Measurements from ENCODE around the gene ERN1. TPM values are rescaled to one million over a fixed set of nuclear protein-coding genes. Genes with fewer than 3 reads are reported as not detected.

Gene ERN1
- total RNA-seq, 1 experiment from 2014 or later = 13.5 TPM

DNA sequence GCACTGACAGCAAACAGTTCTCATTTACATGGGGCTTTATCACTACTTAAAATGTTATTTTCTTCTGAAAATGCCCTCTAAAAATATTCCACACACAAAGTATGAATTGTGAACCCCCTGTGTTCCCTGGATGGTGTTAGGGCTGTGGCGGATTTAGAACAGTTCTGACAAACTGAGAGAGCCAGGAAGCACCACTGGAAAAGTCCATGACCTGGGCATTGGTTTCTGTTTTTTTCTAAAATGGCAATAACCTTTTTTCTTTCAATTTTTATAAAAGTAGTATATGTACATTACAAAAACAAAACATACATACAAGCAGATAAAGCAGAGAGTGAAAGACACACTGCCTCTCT lies 21.0 kb upstream of the ERN1 start:
- Histone ChIP-seq H3K9me2 (replicated peaks; ENCODE audit: low read length) (no peaks in the 10 kb centered on the region), H3K4me3 (ENCODE audit: low read length) (no peak overlapping the region), H3K9me3 (ENCODE audit: low read length) (no peaks in the 10 kb centered on the region), H4K20me1 (ENCODE audit: low read length) (0 out of 2 replicates have a peak, but pooled peaks cover 4% of the 10 kb centered on the region), H3K79me2 (ENCODE audit: low read length) (peaks cover 10% of the 10 kb centered on the region), H3K9ac (ENCODE audit: low read length) (no peak overlapping the region), H3K27me3 (ENCODE audit: low read length) (no peaks in the 10 kb centered on the region), H3F3A (ENCODE audit: low read length, unreplicated experiment) (peaks cover 30% of the 10 kb centered on the region), H3K27ac (ENCODE audit: low read length) (no peak overlapping the region), H2AFZ (ENCODE audit: low read length) (no peak overlapping the region), H3K4me2 (ENCODE audit: low read length) (no peak overlapping the region), H3K36me3 (ENCODE audit: low read depth, low read length) (peaks cover 15% of the 10 kb centered on the region), H3K4me1 (ENCODE audit: insufficient read depth, low read length) (peaks cover 10% of the 10 kb centered on the region)
- CTCF ChIA-PET = no interaction called here
- DNase-seq (no peak), ATAC-seq (no peak)
- BruUV-seq (replicated peaks) = no TSS peak
- TF ChIP-seq, protein P1, sequence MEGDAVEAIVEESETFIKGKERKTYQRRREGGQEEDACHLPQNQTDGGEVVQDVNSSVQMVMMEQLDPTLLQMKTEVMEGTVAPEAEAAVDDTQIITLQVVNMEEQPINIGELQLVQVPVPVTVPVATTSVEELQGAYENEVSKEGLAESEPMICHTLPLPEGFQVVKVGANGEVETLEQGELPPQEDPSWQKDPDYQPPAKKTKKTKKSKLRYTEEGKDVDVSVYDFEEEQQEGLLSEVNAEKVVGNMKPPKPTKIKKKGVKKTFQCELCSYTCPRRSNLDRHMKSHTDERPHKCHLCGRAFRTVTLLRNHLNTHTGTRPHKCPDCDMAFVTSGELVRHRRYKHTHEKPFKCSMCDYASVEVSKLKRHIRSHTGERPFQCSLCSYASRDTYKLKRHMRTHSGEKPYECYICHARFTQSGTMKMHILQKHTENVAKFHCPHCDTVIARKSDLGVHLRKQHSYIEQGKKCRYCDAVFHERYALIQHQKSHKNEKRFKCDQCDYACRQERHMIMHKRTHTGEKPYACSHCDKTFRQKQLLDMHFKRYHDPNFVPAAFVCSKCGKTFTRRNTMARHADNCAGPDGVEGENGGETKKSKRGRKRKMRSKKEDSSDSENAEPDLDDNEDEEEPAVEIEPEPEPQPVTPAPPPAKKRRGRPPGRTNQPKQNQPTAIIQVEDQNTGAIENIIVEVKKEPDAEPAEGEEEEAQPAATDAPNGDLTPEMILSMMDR (conservative IDR thresholded peaks at IDR 0.05; ENCODE audit: low read depth, low read length) = no peak
- TF ChIP-seq EZH2phosphoT487 (IDR thresholded peaks at IDR 0.05; ENCODE audit: borderline replicate concordance, low read length) (no peak), EZH2 (IDR thresholded peaks at IDR 0.05; ENCODE audit: low read length, unreplicated experiment) (no peak)
- intact Hi-C loops (cut with micrococcal nuclease) = no loop called here
- POLR2A ChIA-PET (ENCODE audit: unreplicated experiment) = no interaction called here

DNA sequence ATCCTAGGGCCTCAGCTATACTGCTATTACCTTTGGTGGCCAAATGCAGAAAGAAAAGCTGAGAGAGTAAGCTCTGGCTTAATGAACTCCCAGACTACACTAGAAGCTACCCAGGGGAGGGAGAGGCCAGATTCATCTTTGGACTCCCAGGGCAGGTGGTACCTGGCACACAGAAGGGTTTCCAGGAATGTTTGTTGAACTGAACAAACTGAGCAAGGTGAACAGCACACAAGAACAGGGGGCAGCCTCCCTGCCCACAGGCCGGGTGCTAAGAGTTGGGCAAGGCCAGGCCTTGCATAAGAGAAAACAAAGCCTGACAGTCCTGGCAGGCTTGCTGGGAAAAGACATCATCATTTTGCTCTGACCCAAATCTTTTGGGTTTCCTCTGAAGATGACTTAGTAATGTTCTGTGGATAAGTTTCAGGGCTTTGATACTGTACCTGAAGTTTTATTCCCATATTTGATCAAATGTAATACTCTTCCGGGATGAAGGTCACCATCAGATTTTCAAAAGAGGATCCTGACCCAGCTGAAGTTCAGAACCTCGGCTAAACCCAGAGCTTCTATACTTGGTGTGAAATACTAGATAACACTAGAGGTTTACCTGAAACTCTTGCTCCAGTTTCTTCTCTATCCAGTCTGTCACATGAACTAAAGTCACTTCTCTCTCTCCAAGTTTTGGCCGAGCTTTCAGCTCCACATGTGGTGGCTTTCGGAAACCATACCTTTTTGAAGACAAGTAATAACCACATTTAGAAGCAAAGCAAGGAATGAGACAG lies 20.5 kb upstream of the ERN1 start:
- no peak for ATAC-seq
- Histone ChIP-seq H3K9ac (ENCODE audit: low read length) (no peak overlapping the region), H3K27ac (ENCODE audit: low read length) (no peak overlapping the region), H3K9me2 (replicated peaks; ENCODE audit: low read length) (no peaks in the 10 kb centered on the region), H3K4me1 (ENCODE audit: insufficient read depth, low read length) (peaks cover 9% of the 10 kb centered on the region), H3K27me3 (ENCODE audit: low read length) (no peaks in the 10 kb centered on the region), H3K79me2 (ENCODE audit: low read length) (peaks cover 13% of the 10 kb centered on the region), H2AFZ (ENCODE audit: low read length) (no peak overlapping the region), H3K9me3 (ENCODE audit: low read length) (no peaks in the 10 kb centered on the region), H3F3A (ENCODE audit: low read length, unreplicated experiment) (peaks cover 30% of the 10 kb centered on the region), H3K4me3 (ENCODE audit: low read length) (no peak overlapping the region), H3K4me2 (ENCODE audit: low read length) (no peak overlapping the region), H4K20me1 (ENCODE audit: low read length) (0 out of 2 replicates have a peak, but pooled peaks cover 4% of the 10 kb centered on the region), H3K36me3 (ENCODE audit: low read depth, low read length) (peaks cover 17% of the 10 kb centered on the region)
- intact Hi-C loops (cut with micrococcal nuclease) = no loop called here
- no peak for DNase-seq
- ChIA-PET CTCF (interaction anchor here (2.6 kb wide), 1 partner anchor 131 kb away, joined by 29 read pairs; no protein-coding TSS in a partner anchor), POLR2A (ENCODE audit: unreplicated experiment) (interaction anchor here (0.6 kb wide), 1 partner anchor 94 kb away, joined by 3 read pairs; no protein-coding TSS in a partner anchor)
- BruUV-seq (replicated peaks) = no TSS peak
- TF ChIP-seq, protein P1 (conservative IDR thresholded peaks at IDR 0.05; ENCODE audit: low read depth, low read length) = no peak
- TF ChIP-seq EZH2phosphoT487 (IDR thresholded peaks at IDR 0.05; ENCODE audit: borderline replicate concordance, low read length) = no peak
- no peak for TF ChIP-seq EZH2 (IDR thresholded peaks at IDR 0.05; ENCODE audit: low read length, unreplicated experiment)

DNA sequence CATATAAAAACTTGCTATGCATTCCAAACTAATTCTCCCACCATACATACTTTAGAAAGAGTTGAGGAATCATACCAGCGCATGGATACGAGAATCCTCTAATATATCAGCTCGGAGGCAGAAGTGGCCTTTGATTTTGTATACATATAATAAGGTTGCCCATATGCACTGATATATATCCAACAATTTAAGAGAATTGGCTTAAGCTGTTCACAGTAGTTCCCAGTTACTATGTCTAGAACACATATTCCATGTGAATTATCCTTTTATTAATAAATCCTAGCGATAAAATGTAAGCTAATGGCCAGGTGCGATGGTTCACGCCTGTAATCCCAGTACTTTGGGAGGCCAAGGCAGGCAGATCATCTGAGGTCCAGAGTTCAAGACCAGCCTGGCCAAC lies 19.3 kb upstream of the ERN1 start:
- no peaks in the 10 kb centered on the region for H3K27me3 ChIP-seq (ENCODE audit: low read length)
- H3K4me1 ChIP-seq (ENCODE audit: insufficient read depth, low read length) = peaks cover 15% of the 10 kb centered on the region
- H3K9me3 ChIP-seq (ENCODE audit: low read length) = no peaks in the 10 kb centered on the region
- no peaks in the 10 kb centered on the region for H3K9me2 ChIP-seq (replicated peaks; ENCODE audit: low read length)
- TF ChIP-seq, protein P1 (conservative IDR thresholded peaks at IDR 0.05; ENCODE audit: low read depth, low read length) = no peak
- no peak for TF ChIP-seq EZH2 (IDR thresholded peaks at IDR 0.05; ENCODE audit: low read length, unreplicated experiment)
- TF ChIP-seq EZH2phosphoT487 (IDR thresholded peaks at IDR 0.05; ENCODE audit: borderline replicate concordance, low read length) = no peak
- H3K4me2 ChIP-seq (ENCODE audit: low read length) = no peak overlapping the region
- DNase-seq (no peak), ATAC-seq (no peak)
- H3K27ac ChIP-seq (ENCODE audit: low read length) = no peak overlapping the region
- no peak overlapping the region for H3K4me3 ChIP-seq (ENCODE audit: low read length)
- H3K36me3 ChIP-seq (ENCODE audit: low read depth, low read length) = peaks cover 17% of the 10 kb centered on the region
- no peak overlapping the region for H3K9ac ChIP-seq (ENCODE audit: low read length)
- no peak overlapping the region for H2AFZ ChIP-seq (ENCODE audit: low read length)
- intact Hi-C loops (cut with micrococcal nuclease) = loop anchor here (5.0 kb wide), 1 partner anchor 113 kb away; the partner anchor contains the start of gene TEX2
- POLR2A ChIA-PET (ENCODE audit: unreplicated experiment) = no interaction called here
- H3K79me2 ChIP-seq (ENCODE audit: low read length) = peaks cover 13% of the 10 kb centered on the region
- no TSS peak for BruUV-seq (replicated peaks)
- CTCF ChIA-PET = interaction anchor here (0.7 to 2.6 kb wide), 5 partner anchors 16 to 141 kb away, joined by 3 to 29 read pairs (median 3); no protein-coding TSS in a partner anchor
- H3F3A ChIP-seq (ENCODE audit: low read length, unreplicated experiment) = peaks cover 30% of the 10 kb centered on the region
- 0 out of 2 replicates have a peak, but pooled peaks cover 4% of the 10 kb centered on the region for H4K20me1 ChIP-seq (ENCODE audit: low read length)

Measured in PC-3 (cell line).